Coronary artery (tissue), 2 donors: ENCODE results near the gene BLOC1S5.

Source experiments
- DNase-seq: peaks from one replicate; pipeline ENCODE4 v3.0.0-alpha.2; 2017; ENCODE audit warnings: low spot score
- H3K27ac ChIP-seq, 2 donors: fragments of 200-600 bp; sonication (generic); one replicate each; pipeline ENCODE4 v1.5.1; 2016 to 2019
- H3K4me3 ChIP-seq: fragments of 200-600 bp; sonication (generic); 2 replicates; pipeline ENCODE4 v1.5.1; 2016; ENCODE audit warnings: mild to moderate bottlenecking, moderate library complexity
- TF ChIP-seq, protein P1 (sequence below): fragments of 200-600 bp; sonication (generic); IDR thresholded peaks from one replicate; pipeline ENCODE4 v1.5.1; 2019; ENCODE audit warnings: antibody characterized with exemption

The BLOC1S5 gene

DNA sequence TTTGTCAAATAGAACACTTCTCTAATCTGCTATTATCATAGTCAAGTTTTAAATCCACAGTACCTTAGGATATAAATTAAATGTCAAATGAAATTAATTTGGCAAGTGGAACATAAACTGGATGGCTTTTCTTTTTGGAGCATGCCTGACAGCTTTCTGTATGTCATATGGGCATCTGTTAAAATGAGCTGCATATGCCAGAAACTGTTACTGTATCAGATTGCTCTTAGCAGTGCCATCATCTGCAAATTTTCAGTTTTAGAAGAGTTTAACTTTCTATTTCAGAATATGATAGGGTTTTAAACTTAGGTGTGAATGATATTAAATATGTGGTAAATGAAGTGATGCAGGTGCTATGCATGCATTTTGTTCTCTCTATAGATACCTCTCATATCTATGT is 41.6 kb upstream of the BLOC1S5 start:
- no peak for DNase-seq
- no peak overlapping the region for H3K4me3 ChIP-seq
- H3K27ac ChIP-seq, result no peak overlapping the region
- TF ChIP-seq, protein P1, sequence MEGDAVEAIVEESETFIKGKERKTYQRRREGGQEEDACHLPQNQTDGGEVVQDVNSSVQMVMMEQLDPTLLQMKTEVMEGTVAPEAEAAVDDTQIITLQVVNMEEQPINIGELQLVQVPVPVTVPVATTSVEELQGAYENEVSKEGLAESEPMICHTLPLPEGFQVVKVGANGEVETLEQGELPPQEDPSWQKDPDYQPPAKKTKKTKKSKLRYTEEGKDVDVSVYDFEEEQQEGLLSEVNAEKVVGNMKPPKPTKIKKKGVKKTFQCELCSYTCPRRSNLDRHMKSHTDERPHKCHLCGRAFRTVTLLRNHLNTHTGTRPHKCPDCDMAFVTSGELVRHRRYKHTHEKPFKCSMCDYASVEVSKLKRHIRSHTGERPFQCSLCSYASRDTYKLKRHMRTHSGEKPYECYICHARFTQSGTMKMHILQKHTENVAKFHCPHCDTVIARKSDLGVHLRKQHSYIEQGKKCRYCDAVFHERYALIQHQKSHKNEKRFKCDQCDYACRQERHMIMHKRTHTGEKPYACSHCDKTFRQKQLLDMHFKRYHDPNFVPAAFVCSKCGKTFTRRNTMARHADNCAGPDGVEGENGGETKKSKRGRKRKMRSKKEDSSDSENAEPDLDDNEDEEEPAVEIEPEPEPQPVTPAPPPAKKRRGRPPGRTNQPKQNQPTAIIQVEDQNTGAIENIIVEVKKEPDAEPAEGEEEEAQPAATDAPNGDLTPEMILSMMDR, result no peak

DNA sequence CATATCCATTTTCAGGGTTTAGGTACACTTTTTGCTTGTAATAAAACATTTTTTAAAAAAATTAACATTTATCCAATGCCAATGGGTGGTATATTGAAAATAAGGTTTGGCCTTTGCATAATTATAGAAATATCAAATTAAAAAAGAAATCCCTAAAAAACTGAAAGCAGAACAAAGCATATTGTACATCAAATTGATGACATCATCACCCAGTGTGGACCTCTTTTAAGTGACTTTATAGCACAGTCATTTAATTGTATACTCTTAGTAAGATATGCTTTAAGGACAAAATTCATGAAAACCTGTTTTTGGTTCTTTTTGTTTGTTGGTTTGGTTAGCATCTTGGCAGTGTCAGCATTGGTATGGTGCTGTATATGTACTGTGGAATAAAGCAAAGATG is 39.5 kb upstream of the BLOC1S5 start:
- H3K27ac ChIP-seq, result no peak overlapping the region
- DNase-seq, result no peak
- TF ChIP-seq, protein P1, result no peak

DNA sequence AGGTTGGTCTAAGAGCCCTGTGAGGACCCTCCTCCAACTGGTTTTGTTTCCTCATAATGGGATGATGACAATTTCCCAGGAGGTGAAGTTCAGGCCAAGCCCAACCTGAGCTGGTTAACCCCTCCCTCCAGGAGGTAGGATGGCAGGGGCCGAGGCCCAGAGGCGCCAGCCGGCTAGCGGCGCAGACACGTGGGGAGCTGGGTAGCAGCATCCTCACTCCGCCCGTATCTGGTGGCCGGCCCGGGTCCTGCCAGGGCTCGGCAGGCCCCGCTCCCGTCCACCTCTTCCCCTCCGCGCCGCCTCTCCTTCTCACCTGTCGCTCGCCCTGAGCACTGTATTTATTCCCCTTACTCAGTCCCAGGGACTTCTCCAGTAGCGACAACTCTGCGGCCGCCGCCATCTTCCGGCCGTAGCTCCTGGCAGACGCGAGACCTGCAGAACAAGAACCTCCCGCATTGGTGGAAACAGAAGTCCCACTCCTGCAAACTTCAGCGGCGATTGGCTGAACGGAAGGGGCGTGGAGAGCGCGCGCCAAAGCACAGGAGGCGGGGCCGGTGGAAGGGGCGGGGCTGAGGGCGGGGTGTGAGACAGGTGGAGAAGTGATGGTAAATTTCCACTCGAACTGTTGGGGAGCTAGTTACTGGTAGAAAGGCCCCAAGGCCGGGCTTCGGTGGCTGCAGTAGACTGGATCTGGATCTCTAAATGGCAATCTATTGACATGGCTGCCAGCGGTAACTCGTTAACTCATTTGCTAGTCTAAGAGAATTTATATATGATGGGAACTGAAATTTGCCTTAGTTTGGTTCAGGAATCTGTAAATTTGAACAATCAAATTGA is 38.2 kb upstream of the BLOC1S5 start, which contains the start of gene EEF1E1:
Gene EEF1E1, minus strand, starts transcription at position 427 of the 837 bp plus-strand sequence. Its CDS starts 27 bp downstream, at position 400.
- Histone ChIP-seq H3K4me3 (peak within 1 kb of the TSS; percentile 80), H3K27ac (peak within 1 kb of the TSS; percentile 38 to 60)
- TF ChIP-seq, protein P1, result no peak
- DNase-seq, result peak; percentile 93

More for the DNA sequence above, 39.5 kb upstream of the BLOC1S5 start:
- no peak overlapping the region for H3K4me3 ChIP-seq

DNA sequence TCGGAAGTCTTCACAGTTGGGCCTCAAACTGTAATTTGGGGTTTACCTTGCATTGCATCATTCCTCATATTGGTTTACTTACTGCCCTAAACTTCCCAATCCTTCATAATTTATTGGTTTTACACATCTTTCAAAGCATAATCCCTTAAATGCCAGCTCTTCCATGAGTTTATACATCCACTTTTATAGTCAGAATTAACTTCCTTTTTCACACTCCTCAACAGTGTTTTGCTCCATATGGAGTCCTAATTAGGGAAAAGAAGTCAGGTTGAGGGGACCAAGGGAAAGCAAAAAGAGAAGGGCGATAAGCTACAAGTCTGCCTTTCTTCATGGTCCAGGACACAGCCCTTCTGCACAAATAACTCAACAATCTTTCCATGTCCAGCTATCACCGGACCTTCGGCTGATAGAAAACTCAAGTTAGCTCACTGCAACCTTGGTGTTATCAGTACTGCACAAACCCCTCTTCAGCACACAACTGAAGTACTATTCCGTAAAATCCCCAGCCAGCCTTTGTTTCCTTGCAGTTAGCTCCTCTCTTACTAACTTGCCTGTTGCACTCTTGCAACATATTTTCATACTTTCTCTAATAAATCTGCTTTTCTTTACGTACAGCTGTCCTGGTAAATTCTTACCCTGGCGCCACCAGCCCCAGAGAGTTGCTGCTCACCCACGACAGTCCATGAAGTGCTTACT is 36.1 kb upstream of the BLOC1S5 start:
- no peak for DNase-seq
- TF ChIP-seq, protein P1, result no peak
- H3K27ac ChIP-seq, result no peak overlapping the region
- H3K4me3 ChIP-seq, result no peak overlapping the region

DNA sequence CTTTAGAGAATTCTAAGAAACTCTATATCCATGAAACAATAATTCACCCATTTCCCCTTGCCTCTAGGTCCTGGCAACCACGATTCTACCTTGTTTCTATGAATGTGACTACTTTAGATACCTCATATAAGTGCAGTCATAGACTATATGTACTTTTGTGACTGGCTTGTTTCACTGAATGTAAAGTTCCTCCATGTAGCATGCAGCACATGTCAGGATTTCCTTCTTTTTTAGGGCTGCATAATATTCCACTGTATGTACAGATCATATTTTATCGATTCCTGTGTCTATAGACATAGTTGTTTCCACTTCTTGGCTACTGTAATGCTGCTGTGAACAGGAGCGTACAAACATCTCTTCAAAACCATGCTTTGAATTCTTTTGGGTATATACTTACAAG is 26.5 kb upstream of the BLOC1S5 start:
- no peak overlapping the region for H3K27ac ChIP-seq
- TF ChIP-seq, protein P1, result no peak
- H3K4me3 ChIP-seq, result no peak overlapping the region
- DNase-seq, result no peak

DNA sequence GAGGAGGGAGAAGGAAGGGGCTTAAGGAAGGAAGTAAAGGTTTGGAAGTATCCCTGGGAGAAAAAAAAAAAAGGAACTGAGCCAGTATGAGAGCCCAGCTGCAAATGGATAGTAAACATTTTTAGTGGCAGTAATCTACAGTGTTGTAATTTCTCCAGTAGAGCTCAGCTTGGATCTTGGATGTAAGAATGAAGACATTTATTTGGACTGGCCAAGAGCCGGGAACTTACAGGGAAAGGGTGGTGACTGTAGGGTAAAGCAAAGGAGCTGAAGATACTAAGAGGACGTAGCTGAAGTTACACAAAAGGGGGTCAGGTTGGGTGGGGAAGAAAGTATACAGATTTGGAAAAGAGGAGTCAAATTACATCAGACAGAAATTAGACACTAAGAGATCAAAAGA is 24.7 kb upstream of the BLOC1S5 start:
- no peak for DNase-seq
- TF ChIP-seq, protein P1, result no peak
- no peak overlapping the region for H3K27ac ChIP-seq
- no peak overlapping the region for H3K4me3 ChIP-seq
